ACC112 (cell line): ENCODE results near the gene DTX2.
"Not testable (repeated sequence)": the region's sequence is repeated elsewhere in the genome, so short reads cannot be mapped to it uniquely, and the experiment has no call there.

ENCODE experiments used
- H2AFZ ChIP-seq: fragments of 200-600 bp; sonication (generic); one replicate; pipeline ENCODE4 v1.6.0; 2017; ENCODE audit warnings: antibody characterized with exemption, low read length; ENCODE audit not compliant: unreplicated experiment
- H3K27ac ChIP-seq: fragments of 200-600 bp; sonication (generic); 2 replicates; pipeline ENCODE4 v1.5.1; 2014; ENCODE audit warnings: low read depth, mild to moderate bottlenecking, antibody characterized with exemption, low read length, moderate library complexity
- H3K27me3 ChIP-seq: fragments of 200-600 bp; sonication (generic); 2 replicates; pipeline ENCODE4 v1.6.1; 2014; ENCODE audit warnings: mild to moderate bottlenecking, antibody characterized with exemption, low read length, moderate library complexity, mixed read lengths; ENCODE audit not compliant: insufficient read depth
- H3K36me3 ChIP-seq: fragments of 200-600 bp; sonication (generic); 2 replicates; pipeline ENCODE4 v1.6.1; 2016; ENCODE audit warnings: mild to moderate bottlenecking, antibody characterized with exemption, low read length, moderate library complexity, mixed read lengths; ENCODE audit not compliant: insufficient read depth
- H3K4me1 ChIP-seq: fragments of 200-600 bp; sonication (generic); one replicate; pipeline ENCODE4 v1.6.1; 2016; ENCODE audit warnings: low read length, mixed read lengths; ENCODE audit not compliant: insufficient read depth, unreplicated experiment, control insufficient read depth
- H3K4me3 ChIP-seq: fragments of 200-600 bp; sonication (generic); 2 replicates; pipeline ENCODE4 v1.5.1; 2014; ENCODE audit warnings: mild to moderate bottlenecking, low read depth, low read length
- H3K79me2 ChIP-seq: fragments of 200-600 bp; sonication (generic); one replicate; pipeline ENCODE4 v1.6.0; 2016; ENCODE audit warnings: low read length; ENCODE audit not compliant: control insufficient read depth, unreplicated experiment, insufficient read depth

DTX2 gene

GRCh38 chr7:76445577-76446008 is 15.9 kb upstream of the DTX2 start:
- H3K27me3 ChIP-seq, H3K36me3 ChIP-seq, H2AFZ ChIP-seq, H3K4me1 ChIP-seq, H3K79me2 ChIP-seq, H3K4me3 ChIP-seq: not testable (repeated sequence)
- H3K27ac ChIP-seq = peak overlapping the region; percentile 66

- not testable (repeated sequence) for H3K27ac ChIP-seq, H3K79me2 ChIP-seq, H3K27me3 ChIP-seq, H2AFZ ChIP-seq, H3K36me3 ChIP-seq, H3K4me3 ChIP-seq, H3K4me1 ChIP-seq
These were observed 4.5 kb upstream of the DTX2 start for GRCh38 chr7:76457017-76457416.

- H3K36me3 ChIP-seq, H3K4me1 ChIP-seq, H3K27me3 ChIP-seq, H3K4me3 ChIP-seq, H3K79me2 ChIP-seq, H3K27ac ChIP-seq, H2AFZ ChIP-seq: not testable (repeated sequence)
These were observed 3.0 kb upstream of the DTX2 start for GRCh38 chr7:76458504-76458903.

GRCh38 chr7:76460767-76461166 is 742 bp upstream of the DTX2 start:
- not testable (repeated sequence) for H3K36me3 ChIP-seq, H3K4me3 ChIP-seq, H2AFZ ChIP-seq, H3K79me2 ChIP-seq, H3K27me3 ChIP-seq, H3K4me1 ChIP-seq, H3K27ac ChIP-seq

GRCh38 chr7:76462271-76462882 is 868 bp downstream of the DTX2 start:
- not testable (repeated sequence) for H3K27me3 ChIP-seq, H3K36me3 ChIP-seq, H3K4me1 ChIP-seq, H3K4me3 ChIP-seq, H2AFZ ChIP-seq, H3K27ac ChIP-seq, H3K79me2 ChIP-seq

- not testable (repeated sequence) for H3K4me3 ChIP-seq, H3K79me2 ChIP-seq, H2AFZ ChIP-seq, H3K36me3 ChIP-seq, H3K27ac ChIP-seq, H3K4me1 ChIP-seq, H3K27me3 ChIP-seq
These were observed 3.5 kb downstream of the DTX2 start for GRCh38 chr7:76464959-76465358.

- not testable (repeated sequence) for H3K27ac ChIP-seq, H3K36me3 ChIP-seq, H3K4me1 ChIP-seq, H3K4me3 ChIP-seq, H3K27me3 ChIP-seq, H3K79me2 ChIP-seq, H2AFZ ChIP-seq
These were observed 4.4 kb downstream of the DTX2 start for GRCh38 chr7:76465950-76466349.

GRCh38 chr7:76467743-76468404 is 6.4 kb downstream of the DTX2 start:
- H3K27ac ChIP-seq = not testable (repeated sequence)

GRCh38 chr7:76471556-76472221 is 10.2 kb downstream of the DTX2 start:
- H3K27me3 ChIP-seq, H3K4me1 ChIP-seq, H3K27ac ChIP-seq, H3K79me2 ChIP-seq, H3K36me3 ChIP-seq, H3K4me3 ChIP-seq, H2AFZ ChIP-seq: not testable (repeated sequence)

More at GRCh38 chr7:76467743-76468404, 6.4 kb downstream of the DTX2 start:
- not testable (repeated sequence) for H3K79me2 ChIP-seq, H3K36me3 ChIP-seq, H3K4me1 ChIP-seq, H3K27me3 ChIP-seq, H2AFZ ChIP-seq, H3K4me3 ChIP-seq

- H3K79me2 ChIP-seq, H2AFZ ChIP-seq, H3K4me3 ChIP-seq, H3K27ac ChIP-seq, H3K36me3 ChIP-seq, H3K27me3 ChIP-seq, H3K4me1 ChIP-seq: not testable (repeated sequence)
These were observed 11.6 kb downstream of the DTX2 start for GRCh38 chr7:76473097-76473496.

GRCh38 chr7:76476280-76476679 is 14.8 kb downstream of the DTX2 start:
- H3K79me2 ChIP-seq, H3K27ac ChIP-seq, H2AFZ ChIP-seq, H3K4me1 ChIP-seq, H3K4me3 ChIP-seq, H3K27me3 ChIP-seq, H3K36me3 ChIP-seq: not testable (repeated sequence)
